ENCODE data around the gene PBX1.

The PBX1 gene

GRCh38 chr1:164671323-164671965 is 112.5 kb downstream of the PBX1 start:
- TF ChIP-seq CTCF (IDR thresholded peaks at IDR 0.05; ENCODE audit: low read length, missing control alignments) = no peak
- H3K4me3 ChIP-seq (replicated peaks; ENCODE audit: low read depth, low read length) = no peak overlapping the region
- DNase-seq (ENCODE audit: low read depth) = no peak

GRCh38 chr1:164671966-164672571 is 113.1 kb downstream of the PBX1 start:
- no peak for DNase-seq (ENCODE audit: low read depth)
- TF ChIP-seq CTCF (IDR thresholded peaks at IDR 0.05; ENCODE audit: low read length, missing control alignments) = no peak
- no peak overlapping the region for H3K4me3 ChIP-seq (replicated peaks; ENCODE audit: low read depth, low read length)

- no peak overlapping the region for H3K4me3 ChIP-seq (replicated peaks; ENCODE audit: low read depth, low read length)
- DNase-seq (ENCODE audit: low read depth) = no peak
- no peak for TF ChIP-seq CTCF (IDR thresholded peaks at IDR 0.05; ENCODE audit: low read length, missing control alignments)
Observed at GRCh38 chr1:164672588-164672987, 113.6 kb downstream of the PBX1 start.

GRCh38 chr1:164673584-164674214 is 114.7 kb downstream of the PBX1 start:
- no peak for DNase-seq (ENCODE audit: low read depth)
- TF ChIP-seq CTCF (IDR thresholded peaks at IDR 0.05; ENCODE audit: low read length, missing control alignments) = peak; percentile 51
- H3K4me3 ChIP-seq (replicated peaks; ENCODE audit: low read depth, low read length) = no peak overlapping the region

GRCh38 chr1:164675342-164675904 is 116.4 kb downstream of the PBX1 start:
- DNase-seq (ENCODE audit: low read depth) = no peak
- TF ChIP-seq CTCF (IDR thresholded peaks at IDR 0.05; ENCODE audit: low read length, missing control alignments) = no peak

GRCh38 chr1:164678136-164678700 is 119.2 kb downstream of the PBX1 start:
- TF ChIP-seq CTCF (IDR thresholded peaks at IDR 0.05; ENCODE audit: low read length, missing control alignments) = no peak
- no peak overlapping the region for H3K4me3 ChIP-seq (replicated peaks; ENCODE audit: low read depth, low read length)
- no peak for DNase-seq (ENCODE audit: low read depth)

More at GRCh38 chr1:164675342-164675904, 116.4 kb downstream of the PBX1 start:
- H3K4me3 ChIP-seq (replicated peaks; ENCODE audit: low read depth, low read length) = no peak overlapping the region
